ENCODE data around the gene KPTN.

The KPTN gene

GRCh38 chr19:47511681-47512080 is 27.7 kb upstream of the KPTN start:
- TF ChIP-seq CTCF (IDR thresholded peaks at IDR 0.05) = no peak

GRCh38 chr19:47511128-47511517 is 27.1 kb upstream of the KPTN start:
- TF ChIP-seq CTCF (IDR thresholded peaks at IDR 0.05) = no peak

GRCh38 chr19:47510516-47511127 is 26.6 kb upstream of the KPTN start:
- TF ChIP-seq CTCF (IDR thresholded peaks at IDR 0.05) = no peak

- no peak for TF ChIP-seq CTCF (IDR thresholded peaks at IDR 0.05)
Observed at GRCh38 chr19:47509973-47510372, 26.0 kb upstream of the KPTN start.

- no peak for TF ChIP-seq CTCF (IDR thresholded peaks at IDR 0.05)
Observed at GRCh38 chr19:47509170-47509847, 25.3 kb upstream of the KPTN start.

GRCh38 chr19:47508721-47509120 is 24.7 kb upstream of the KPTN start:
- TF ChIP-seq CTCF (IDR thresholded peaks at IDR 0.05) = no peak

- TF ChIP-seq CTCF (IDR thresholded peaks at IDR 0.05) = no peak
Observed at GRCh38 chr19:47507924-47508553, 24.0 kb upstream of the KPTN start.

Measured in LNCAP (cell line).